ENCODE measurements around the gene LZTS3.
"Not testable (repeated sequence)": the region's sequence is repeated elsewhere in the genome, so short reads cannot be mapped to it uniquely, and the experiment has no call there.

LZTS3 gene

DNA sequence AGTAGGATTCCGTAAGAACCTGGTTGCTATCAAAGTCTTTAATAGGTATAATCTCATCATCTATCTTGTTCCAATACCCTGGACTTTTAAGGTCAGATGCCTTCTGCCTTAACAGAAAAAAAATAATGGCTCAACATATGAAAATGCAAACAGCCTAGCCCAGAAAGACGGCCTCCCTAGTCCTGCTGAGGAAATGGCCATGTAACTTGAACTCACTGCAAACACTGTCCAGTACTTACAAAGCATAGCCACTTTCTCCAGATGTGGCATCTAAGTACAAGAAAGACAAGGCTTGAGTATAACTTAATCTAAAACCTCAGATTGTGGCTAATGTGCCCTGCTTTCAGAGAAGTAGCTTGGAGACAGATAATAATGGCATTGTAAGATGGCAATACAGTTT, 40.2 kb downstream of the LZTS3 start:
- DNase-seq, result no peak

DNA sequence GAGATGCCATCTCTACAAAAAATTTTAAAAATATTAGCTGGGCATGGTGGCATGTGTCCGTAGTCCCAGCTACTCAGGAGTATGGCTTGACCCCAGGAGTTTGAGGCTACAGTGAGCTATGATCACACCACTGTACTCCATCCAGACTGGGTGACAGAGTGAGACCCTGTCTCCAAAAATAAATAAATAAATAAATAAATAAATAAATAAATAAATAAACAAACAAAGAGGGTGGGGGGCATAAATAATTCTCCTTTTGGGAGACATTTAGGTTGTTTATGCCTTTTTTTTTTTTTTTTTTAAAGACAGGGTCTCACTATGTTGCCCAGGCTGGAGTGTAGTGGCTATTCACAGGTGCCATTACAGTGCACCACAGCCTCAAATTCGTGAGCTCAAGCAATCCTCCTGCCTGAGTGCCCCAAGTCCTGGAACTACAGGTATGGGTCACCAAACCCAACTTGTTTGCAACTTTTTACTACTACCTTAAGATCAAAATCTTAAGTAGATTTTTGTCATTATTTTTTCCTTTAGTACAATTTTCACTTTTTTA, 43.2 kb downstream of the LZTS3 start:
- DNase-seq, result no peak

DNA sequence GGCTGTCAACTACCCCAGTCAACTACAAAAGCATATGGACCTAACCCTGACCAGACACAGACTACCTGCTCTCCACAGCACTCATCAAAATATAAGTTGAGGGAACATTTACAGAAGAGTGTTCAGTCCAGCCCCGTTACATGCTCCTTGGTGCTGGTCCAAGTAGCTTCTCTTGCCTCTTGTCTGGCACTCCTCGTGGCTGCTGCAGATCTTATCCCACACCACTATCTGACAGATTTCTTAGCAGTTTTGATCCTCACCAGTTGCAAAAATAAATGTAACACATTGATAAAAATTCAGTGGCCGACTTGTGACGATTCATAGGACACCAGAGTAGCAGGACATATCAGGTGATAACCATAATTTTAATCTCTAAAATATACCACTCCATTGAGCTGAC, 44.3 kb downstream of the LZTS3 start:
- no peak for DNase-seq

DNA sequence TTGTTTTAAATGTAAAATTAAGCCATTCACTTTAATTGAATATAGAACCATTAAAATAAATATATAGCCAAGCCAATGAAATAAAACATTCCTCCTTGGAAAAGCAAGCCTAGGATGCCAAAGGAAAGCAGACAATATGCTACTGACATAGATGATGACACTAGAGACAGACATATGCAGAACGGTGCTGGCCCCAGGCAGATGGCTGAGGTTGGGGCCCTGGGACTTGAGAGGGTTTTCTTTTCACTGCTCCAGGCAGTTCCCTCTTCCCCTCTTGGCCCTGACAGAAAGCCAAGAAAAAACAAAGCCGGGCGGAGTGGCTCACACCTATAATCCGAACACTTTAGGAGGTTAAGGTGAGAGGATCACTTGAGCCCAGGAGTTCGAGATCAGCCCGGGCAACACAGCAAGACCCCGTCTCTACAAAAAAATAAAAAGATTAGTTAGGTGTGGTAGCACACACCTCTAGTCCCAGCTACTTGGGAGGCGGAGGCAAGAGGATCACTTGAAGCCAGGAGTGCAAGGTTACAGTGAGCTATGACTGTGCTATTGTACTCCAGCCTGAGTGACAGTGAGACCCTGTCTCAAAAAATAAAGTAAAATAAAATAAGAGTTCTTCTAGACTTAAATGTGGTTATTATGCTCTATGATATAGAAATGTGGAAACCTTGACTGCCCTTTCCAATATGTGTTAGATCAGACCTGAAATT, 44.9 kb downstream of the LZTS3 start:
- DNase-seq, result no peak

DNA sequence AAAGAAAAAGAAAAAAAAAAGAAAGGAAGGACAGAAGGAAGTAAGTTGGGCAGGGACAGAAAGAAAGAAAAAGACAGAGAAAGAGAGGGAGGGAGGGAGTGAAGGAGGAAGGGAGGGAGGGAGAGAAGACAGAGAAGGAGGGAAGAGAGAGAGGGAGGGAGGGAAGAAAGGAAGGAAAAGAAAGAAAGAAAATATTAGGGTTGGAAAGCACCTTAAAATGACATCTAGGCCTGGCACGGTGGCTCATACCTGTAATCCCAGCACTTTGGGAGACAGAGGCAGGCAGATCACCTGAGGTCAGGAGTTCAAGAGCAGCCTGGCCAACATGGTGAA, 46.9 kb downstream of the LZTS3 start:
- no peak for DNase-seq

DNA sequence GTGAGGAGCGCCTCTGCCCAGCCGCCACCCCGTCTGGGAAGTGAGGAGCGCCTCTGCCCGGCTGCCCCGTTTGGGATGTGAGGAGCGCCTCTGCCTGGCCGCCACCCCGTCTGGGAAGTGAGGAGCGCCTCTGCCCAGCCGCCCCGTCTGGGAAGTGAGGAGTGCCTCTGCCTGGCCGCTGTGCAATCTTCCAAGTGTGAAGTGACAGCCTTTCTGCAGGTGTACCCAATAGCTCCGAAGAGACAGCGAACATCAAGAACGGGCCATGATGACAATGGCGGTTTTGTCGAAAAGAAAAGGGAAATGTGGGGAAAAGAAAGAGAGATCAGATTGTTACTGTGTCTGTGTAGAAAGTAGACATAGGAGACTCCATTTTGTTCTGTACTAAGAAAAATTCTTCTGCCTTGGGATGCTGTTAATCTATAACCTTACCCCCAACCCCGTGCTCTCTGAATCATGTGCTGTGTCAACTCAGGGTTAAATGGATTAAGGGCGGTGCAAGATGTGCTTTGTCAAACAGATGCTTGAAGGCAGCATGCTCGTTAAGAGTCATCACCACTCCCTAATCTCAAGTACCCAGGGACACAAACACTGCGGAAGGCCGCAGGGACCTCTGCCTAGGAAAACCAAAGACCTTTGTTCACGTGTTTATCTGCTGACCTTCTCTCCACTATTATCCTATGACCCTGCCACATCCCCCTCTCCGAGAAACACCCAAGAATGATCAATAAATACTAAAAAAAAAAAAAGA, 47.4 kb downstream of the LZTS3 start:
- DNase-seq, result not testable (repeated sequence)

DNA sequence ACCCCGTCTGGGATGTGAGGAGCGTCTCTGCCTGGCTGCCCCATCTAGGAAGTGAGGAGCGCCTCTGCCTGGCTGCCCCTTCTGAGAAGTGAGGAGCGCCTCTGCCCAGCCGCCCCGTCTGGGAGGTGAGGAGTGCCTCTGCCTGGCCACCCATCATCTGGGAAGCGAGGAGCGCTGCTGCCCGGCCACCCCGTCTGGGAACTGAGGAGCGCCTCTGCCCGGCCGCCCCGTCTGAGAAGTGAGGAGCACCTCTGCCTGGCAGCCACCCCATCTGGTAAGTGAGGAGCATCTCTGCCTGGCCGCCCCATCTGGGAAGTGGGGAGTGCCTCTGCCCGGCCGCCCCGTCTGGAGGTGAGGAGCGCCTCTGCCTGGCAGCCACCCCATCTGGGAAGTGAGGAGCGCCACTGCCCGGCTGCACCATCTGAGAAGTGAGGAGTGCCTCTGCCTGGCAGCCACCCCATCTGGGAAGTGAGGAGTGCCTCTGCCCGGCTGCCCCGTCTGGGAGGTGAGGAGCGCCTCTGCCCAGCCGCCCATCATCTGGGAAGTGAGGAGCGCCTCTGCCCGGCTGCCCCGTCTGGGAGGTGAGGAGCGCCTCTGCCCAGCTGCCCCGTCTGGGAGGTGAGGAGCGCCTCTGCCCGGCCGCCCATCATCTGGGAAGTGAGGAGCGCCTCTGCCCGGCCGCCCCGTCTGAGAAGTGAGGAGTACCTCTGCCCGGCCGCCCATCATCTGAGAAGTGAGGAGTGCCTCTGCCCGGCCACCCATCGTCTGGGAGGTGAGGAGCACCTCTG, 48.4 kb downstream of the LZTS3 start:
- not testable (repeated sequence) for DNase-seq

DNA sequence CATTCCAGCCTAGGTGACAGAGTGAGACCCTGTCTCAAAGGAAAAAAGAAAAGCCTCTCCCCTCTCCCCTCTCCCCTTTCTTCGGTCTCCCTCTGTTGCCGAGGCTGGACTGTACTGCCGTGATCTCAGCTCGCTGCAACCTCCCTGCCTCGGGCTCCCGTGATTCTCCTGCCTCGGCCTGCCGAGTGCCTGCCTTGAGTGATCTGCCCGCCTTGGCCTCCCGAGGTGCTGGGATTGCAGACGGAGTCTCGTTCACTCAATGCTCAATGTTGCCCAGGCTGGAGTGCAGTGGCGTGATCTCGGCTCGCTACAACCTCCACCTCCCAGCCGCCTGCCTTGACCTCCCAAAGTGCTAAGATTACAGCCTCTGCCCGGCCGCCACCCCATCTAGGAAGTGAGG, 49.2 kb downstream of the LZTS3 start:
- not testable (repeated sequence) for DNase-seq

DNA sequence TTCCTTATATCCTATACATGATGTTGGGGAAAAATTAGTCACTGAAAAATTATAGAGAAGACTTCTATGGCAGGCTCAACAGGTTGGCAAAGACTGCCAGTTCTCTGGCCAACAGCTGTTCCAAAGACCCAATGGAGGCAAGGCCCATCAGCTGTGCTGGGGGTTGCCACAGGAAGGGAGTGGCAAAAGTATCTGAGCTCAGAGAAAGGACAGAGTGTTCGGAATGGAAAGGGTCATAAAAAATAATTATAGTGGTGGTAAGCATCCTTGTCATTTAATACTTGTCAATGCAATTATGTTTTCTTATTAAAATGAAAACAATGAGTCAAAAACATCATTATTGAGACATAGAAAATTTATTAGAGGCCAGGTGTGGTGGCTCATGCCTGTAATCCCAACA, 49.8 kb downstream of the LZTS3 start:
- no peak for DNase-seq

DNA sequence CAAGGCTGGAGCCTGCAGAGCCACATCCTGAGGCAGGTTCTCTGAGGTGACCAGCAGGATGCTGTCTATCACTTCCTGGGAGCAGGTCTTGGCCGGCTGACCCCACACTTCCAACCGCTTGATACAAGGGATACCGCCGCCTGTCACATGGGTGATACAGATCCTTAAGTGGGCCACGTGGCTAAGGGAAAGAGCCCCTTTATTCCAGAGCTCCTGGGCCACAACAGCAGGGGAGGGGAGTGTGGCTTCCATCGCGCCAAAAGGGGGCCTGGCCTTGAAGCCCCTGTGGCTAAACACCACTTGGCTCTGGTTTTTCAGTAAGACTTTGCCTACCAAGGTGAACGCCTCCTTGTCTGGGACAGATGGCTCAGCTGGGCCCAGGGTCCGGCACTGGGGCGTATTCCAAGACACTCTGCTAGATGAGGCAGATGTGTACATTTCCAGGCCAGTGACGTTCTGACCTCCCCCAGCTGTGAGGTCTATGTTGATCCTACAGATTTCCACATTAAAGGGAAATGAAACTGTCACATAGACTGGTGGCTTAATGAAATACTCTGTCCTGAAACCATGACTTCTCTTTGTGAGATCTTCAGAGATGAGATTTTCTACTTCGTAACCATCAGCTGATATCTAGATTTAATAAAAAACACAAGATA, 51.3 kb downstream of the LZTS3 start:
- no peak for DNase-seq

DNA sequence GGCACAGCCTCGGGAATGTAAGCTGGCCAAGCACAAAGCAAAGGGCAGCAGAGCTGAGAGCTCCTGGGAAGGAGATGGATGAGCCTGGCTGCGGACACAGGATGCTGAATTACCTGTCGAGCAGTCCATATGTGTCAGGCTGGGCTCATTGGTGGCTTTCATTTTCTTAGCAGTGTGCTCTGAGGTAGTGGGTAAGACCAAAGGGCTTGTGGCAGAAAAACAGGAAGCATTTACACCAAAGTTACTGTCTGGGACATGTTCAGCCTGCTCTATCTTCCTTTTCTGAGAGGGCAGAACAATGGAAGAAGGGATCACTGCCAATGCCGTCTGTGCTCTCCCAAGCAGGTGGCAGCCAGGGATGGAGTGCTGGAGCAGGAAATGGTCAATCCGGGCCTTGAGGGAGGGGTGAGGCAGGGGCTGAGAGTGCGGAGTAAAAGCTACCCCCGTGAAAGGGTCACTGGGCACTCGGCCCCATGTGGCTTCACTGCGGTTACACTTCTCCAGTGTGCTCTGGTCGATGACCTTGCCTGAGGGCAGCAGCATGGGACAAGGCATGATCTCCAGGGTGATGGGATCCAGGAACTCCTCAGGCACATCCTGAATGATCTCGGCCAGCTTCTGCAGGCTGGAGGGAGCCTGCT, 52.0 kb downstream of the LZTS3 start:
- DNase-seq, result peak; percentile 26

DNA sequence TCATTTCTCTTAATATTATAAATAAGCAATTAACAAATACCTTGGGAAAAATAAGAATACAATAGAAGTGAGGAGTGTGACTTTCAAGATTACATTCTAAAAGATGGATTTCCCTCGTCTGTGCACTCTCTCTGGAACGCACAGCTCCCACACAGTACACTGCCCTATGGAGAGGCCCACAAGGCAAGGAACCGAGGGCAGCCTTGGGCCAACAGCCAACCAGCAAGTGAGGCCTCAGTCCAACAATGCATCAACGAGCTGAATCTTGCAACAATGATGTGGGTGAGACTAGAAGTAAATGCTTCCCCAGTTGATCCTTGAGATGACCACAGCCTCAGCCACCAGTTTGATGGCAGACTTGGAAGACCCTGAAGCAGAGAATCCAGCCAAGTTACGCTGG, 54.3 kb downstream of the LZTS3 start:
- DNase-seq, result no peak

DNA sequence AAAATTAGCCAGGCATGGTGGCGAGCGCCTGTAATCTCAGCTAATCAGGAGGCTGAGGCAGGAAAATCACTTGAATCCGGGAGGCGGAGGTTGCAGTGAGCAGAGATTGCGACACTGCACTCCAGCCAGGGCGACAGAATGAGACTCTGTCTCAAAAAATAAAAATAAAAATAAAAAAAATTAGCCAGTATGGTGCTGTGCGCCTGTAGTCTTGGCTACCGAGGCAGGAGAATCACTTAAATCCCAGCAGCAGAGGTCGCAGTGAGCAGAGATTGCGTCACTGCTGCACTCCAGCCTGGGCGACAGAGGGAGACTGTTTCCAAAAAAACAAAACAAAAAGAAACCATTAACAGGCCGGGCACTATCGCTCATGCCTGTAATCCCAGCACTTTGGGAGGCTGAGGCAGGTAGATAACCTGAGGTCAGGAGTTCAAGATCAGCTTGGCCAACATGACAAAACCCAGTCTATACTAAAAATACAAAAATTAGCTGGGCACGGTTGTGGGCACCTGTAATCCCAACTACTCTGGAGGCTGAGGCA, 55.4 kb downstream of the LZTS3 start:
- DNase-seq, result peak; percentile 58

DNA sequence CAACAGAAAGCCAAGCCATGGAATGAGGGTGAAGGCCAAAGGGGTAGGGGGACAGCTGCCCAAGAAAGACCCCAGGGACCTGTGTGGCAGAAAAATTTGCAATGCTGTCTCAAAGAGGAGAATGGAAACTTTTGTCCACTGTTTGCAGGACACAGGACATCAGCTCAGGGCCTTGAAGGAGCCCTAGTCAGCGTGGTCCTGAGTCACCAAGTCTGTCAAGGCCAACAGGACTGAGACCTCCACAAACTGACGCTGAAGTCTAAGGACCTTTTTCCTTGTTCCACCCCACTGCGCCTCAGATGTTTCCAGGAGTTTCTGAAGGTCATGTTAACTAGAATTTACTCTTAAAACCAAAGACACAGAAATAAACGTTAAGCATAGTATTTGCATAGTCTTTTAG, 57.0 kb downstream of the LZTS3 start:
- DNase-seq, result no peak

DNA sequence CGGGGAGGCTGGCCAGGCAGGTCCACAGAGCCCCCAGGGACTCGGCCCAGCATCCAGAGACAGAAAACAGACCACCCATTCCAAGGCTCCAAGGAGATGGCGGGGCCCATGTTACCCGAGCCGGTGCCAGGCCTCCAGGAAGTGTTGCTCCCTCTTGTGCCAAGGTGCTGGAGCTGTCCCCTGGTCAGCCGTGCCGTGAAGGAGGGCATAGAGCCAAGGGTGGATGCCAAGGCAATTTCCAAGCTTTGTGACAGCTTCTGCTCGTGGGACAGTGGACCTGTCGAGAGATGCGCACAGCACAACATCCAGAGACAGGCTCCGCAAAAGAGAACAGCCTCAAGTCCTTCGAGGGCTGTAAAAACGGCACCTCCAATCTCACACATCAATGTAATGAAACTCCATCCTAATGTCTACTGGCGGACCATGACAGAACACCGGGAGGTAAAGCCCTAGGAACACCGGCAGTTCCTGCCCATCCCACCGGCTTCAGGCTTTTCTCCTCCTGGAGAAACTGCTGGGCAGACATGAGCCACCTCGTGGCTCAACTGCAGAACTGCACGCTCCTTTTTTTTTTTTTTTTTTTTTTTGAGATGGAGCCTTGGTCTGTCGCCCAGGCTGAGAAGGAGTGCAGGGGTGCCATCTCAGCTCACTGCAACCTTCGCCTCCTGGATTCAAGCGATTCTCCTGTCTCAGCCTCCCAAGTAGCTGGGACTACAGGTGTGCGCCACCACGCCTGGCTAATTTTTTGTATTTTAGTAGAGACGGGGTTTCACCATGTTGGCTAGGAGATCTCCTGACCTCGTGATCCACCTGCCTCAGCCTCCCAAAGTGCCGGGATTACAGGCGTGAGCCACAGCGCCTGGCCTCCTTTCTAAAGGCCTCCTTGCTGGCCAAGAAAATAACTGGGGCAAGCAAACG, 57.9 kb downstream of the LZTS3 start:
- peak; percentile 13 for DNase-seq

All from activated CD4-positive, alpha-beta T cell treated with anti-CD3 and anti-CD28 coated beads, Interleukin-2, amount 50 U/mL, for 1 hour (primary cell).